ENCODE results near the gene ASTN2.

- no peak for TF ChIP-seq CTCF (IDR thresholded peaks at IDR 0.05; ENCODE audit: low read length)
- no peak for TF ChIP-seq EZH2 (IDR thresholded peaks at IDR 0.05; ENCODE audit: borderline replicate concordance, low read length)
Observed at GRCh38 chr9:117138231-117138630, 276.6 kb downstream of the ASTN2 start.

All from OCI-LY1 (cell line).